ENCODE data around the gene TMEM208.

GRCh38 chr16:67200491-67200890 lies 26.4 kb upstream of the TMEM208 start:
- TF ChIP-seq CTCF (IDR thresholded peaks at IDR 0.05) (no peak), POLR2A (IDR thresholded peaks at IDR 0.05) (no peak)

All from Peyer's patch (tissue), 4 donors.